GM18517 (cell line): ENCODE measurements around the gene SREBF1.

ENCODE experiments used
- ATAC-seq: cut with Tn5 transposase; IDR thresholded peaks from one replicate; pipeline ENCODE4 v1.9.1; 2021; ENCODE audit warnings: mild to moderate bottlenecking, moderate library complexity; ENCODE audit not compliant: unreplicated experiment

The SREBF1 gene

GRCh38 chr17:17783116-17783824, 53.5 kb downstream of the SREBF1 start:
- ATAC-seq: no peak

GRCh38 chr17:17782523-17783115, 54.2 kb downstream of the SREBF1 start:
- no peak for ATAC-seq

GRCh38 chr17:17781591-17782496, 54.9 kb downstream of the SREBF1 start:
- ATAC-seq: no peak

DNA sequence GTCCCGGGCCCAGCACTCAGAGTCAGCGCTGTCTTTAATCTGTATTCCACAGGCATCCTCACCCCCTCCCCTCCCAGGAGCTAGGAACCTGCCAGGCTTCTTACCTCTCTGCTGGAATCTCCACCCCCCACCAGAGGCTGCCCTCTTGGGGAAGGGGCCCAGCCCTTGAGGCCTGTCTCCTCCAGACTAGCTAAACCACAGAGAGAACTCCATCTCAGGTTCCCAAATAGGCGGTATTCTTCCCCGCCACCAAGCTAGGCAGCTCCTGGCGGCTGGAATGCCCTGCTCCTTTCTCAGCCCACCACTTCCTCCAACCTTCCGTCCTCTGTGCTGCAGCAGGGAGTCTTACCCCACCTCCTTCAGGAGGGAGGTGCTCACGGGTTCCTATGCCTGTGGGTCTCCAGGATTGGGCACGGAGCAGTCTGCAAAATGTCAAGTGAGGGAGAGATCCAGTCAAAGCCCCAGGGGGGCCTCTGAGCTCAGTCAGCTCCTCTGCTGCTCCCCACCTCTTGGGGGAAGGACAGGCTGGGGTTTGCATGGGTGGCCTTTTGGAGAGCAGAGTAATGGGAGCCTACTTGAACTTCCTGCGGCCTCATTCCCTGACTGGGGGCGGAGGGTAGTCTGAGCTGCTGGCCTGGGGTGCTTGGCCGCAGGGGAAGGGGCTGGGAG, 55.7 kb downstream of the SREBF1 start:
- no peak for ATAC-seq

- no peak for ATAC-seq
Observed at GRCh38 chr17:17779015-17779611, 57.7 kb downstream of the SREBF1 start.

DNA sequence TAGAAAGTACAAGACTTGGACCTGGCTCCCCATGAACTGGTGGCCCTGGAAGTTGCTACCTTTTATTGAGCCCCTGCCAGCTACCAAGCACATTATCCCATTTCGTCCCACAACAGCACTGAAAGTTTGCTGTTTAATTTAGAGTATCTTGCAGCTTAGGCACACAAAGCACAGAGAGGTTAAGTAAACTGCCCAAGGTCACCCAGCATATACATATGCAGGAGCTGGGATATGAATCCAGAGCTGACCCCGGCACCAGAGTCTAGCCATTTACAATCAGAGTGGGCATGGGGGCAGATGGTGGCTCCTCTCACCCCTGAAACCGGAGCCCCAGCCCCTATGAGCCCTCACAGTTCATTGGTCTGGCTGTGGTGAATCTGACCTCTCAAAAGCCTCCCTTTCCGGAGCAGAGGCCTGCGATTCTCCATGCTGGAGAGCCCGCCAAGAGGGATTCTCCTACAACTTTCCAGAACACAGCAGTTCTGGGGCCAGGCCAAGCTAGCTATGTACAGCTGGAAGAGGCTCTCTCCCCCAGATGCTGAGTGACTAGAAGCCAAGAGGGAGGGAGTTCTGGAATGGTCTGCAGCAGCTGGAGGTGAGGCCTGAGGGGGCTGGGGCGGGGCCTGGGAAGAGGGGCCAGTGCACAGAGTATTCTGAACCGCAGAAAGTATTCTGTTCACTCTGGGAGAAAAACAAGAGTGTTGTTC, 58.3 kb downstream of the SREBF1 start:
- no peak for ATAC-seq

- ATAC-seq: no peak
Observed at GRCh38 chr17:17776889-17777288, 59.9 kb downstream of the SREBF1 start.

DNA sequence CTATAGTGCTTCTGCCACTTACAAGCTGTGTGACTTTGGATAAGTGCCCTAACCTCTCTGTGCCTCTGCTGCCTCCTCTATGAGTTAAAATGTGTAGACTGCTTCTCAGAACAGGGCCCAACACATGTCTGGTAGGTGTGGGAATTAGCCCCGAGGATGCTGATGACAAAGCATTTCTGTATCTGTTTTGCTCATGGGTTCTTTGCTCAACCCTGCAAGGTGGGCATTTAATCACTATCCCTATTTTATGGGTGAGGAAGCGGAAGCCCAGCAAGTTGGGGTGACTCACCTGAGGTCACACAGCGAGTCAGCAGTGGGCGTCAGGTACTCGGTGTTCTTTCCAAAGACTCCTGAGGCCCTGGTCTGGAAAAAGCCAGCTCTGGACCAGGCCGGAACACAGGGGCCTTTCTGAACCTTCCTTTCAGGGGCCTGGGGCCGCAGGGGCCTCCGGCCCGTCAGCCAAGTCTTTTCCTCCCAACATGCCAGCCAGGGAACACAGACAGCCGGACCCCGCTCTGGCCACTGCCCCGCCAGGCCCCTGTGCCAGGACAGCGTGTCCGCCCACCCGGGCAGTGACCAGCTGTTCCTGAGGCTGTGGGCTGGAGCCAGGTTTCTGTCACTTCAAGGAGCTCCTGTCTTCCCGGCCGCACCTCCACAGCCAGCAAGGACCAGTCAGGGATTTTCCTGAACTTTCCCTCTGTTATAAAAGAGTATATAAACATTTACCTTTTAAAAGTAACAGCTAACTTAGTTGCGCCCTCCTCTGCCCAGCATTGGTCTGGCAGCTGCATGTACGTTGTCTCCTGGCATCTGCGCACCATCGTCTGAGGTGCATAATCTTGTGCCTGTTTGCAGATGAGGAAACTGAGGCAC, 62.5 kb downstream of the SREBF1 start:
- ATAC-seq: no peak

DNA sequence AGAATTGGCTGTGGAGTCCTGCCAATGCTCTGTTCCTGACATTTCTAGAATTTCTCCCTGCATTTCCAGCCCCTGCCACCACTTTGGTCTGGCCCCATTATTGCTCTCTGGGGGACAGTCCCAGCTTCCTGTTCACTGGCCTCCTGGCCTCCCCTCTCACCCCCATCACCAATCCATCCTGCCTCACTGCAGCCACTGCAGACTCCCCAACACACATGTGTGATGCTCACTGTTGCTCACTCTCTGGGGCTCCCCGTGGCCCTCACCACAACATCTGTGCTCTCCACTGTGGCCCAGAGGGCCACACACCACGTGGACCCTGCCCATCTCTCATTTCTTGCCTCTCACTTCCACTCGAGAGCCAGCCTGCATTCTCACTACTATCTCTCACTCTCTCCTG, 64.6 kb downstream of the SREBF1 start:
- ATAC-seq: no peak

- no peak for ATAC-seq
Observed at GRCh38 chr17:17771498-17772201, 65.1 kb downstream of the SREBF1 start.

- ATAC-seq: no peak
Observed at GRCh38 chr17:17770632-17771044, 66.1 kb downstream of the SREBF1 start.

DNA sequence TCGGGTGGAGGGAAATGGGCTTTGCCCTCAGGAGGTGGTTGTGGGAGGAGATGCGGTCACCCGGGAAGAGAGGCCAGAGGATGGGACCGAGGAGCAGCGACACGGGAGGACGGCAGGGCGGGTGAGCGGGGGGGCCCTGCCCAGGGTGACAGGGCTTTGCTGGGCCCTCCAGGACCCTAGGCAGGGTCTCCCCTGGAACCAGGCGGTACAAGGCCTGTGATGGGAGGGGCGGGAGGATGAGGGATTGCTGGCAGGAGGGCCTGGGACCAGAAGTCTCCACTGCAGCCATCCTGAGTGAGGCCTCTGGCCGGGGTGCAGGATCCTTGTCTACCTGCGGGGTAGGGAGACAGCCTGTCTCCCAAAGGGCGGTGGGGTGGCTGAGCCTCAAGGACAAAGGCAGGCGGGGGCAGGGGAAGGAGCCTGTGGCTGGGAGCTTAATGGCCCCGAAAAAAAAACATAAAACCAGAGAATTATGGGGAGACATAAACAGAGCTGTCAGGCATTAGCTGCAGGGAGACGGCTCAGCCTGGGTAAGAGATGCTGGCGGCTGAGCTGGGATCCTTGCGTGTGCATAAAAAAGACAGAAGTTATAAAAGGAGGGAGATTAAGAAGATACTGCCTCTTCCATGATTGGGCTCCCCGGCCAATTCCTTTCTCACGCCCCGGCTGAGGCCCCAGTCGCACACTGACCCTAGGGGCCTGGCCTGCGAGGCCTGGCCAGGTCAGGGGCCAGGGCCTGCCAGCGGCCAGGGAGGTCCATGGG, 66.7 kb downstream of the SREBF1 start:
- ATAC-seq: no peak

GRCh38 chr17:17768424-17769088, 68.2 kb downstream of the SREBF1 start:
- no peak for ATAC-seq

DNA sequence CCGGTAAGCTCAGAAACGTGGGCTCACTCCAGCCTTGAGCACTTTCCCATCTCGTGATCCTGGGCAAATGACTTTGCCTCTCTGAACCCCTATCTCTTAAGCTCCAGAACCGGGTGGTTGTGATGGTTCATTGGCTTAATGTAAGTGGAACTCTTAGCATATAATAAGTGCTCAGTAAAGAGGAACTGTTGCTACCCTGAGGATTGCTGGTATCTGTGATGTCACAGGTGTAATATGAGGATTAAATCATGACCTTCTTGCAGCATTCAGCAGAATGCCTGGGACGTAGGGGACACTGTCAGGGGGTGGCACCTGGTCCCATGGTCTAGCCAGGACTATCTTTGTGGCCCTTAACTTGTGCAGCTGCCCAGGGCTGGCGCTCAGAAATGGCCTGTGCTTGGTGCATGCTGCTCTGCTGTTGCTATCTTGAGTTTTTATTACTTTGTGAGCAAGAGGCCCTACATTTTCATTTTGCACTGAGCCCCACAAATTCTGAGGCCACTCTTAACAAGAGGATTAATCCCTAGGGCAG, 68.8 kb downstream of the SREBF1 start:
- ATAC-seq: no peak

DNA sequence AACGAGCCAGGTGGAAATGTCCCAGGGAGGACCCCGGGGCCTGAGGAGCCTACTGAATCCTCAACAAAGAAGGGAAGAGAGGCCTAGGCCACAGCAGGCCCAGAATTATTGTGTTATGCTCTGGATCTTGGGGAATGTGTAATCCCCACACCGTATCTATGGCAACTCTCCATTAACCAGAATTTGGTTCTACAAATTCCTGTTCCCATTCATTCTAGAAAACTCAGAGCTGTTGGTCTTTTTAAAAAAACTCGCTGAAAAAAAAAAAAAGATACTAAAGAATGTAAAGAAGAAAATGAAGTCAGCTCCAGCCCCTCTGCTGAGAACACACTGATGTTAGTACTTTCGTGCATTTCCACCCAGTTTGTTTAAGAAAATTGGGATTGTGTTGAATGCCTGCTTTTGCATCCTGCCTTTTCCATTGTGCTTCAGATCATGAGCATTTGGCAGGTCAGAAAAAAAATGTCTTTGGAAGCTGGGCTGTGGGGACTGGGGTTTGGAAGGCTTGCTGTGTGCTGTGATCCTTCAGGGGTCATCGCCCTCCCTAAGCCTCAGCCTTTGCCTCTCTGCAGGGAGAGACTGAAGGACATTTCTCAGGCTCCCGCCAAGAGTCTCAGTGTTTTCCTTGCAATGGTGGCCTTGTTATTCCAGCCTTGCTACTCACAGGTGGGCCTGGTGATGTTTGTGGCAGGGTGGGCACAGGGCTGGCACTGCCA, 69.5 kb downstream of the SREBF1 start:
- ATAC-seq: no peak

GRCh38 chr17:17766744-17767120, 70.1 kb downstream of the SREBF1 start:
- ATAC-seq: no peak
